IMR-90 (cell line): Measurements from ENCODE around the gene ANK3. TPM values are rescaled to one million over a fixed set of nuclear protein-coding genes. Genes with fewer than 3 reads are reported as not detected.

Source experiments
- ATAC-seq: fragments of 200-7000 bp; cut with Tn5 transposase; 2 replicates; pipeline ENCODE4 v1.9.1; 2020; ENCODE audit warnings: low read depth, mild to moderate bottlenecking, moderate library complexity
- BruUV-seq: library from RNA; stranded (reverse); fragments of 400-500 nt; replicated peaks from 2 replicates; lab custom pipeline; 2021; lab: Mats Ljungman, UMichigan
- CTCF ChIA-PET: fragments of 300-600 bp; formaldehyde crosslinking; extraction: SDS; loops from one replicate; lab custom pipeline; 2021; ENCODE audit warnings: antibody characterized with exemption; lab: Yijun Ruan, JAX
- POLR2A ChIA-PET: fragments of 300-600 bp; sonication (Branson Sonifier 250); formaldehyde crosslinking; loops from one replicate; lab custom pipeline; 2022; ENCODE audit warnings: antibody characterized with exemption; ENCODE audit not compliant: unreplicated experiment; lab: Charles Lee
- DNase-seq: peaks from one replicate; pipeline ENCODE4 v3.0.0; 2013
- H2AFZ ChIP-seq: replicated peaks from 2 replicates; pipeline ENCODE3; 2013; ENCODE audit warnings: low read length, mild to moderate bottlenecking; ENCODE audit not compliant: poor library complexity
- H2AK5ac ChIP-seq: 2 replicates; pipeline ENCODE4 v1.6.1; 2013; ENCODE audit warnings: low read depth, low read length, inconsistent platforms
- H2AK9ac ChIP-seq: replicated peaks from 2 replicates; pipeline ENCODE3; 2013; ENCODE audit warnings: mild to moderate bottlenecking, low read depth, low read length, moderate library complexity; ENCODE audit not compliant: poor library complexity
- H2BK120ac ChIP-seq: 2 replicates; pipeline ENCODE4 v1.6.1; 2013; ENCODE audit warnings: low read depth, low read length, inconsistent platforms
- H2BK15ac ChIP-seq: 3 replicates; pipeline ENCODE4 v1.6.1; 2013; ENCODE audit warnings: low read depth, low read length, inconsistent platforms
- H2BK20ac ChIP-seq: 2 replicates; pipeline ENCODE4 v1.6.1; 2013; ENCODE audit warnings: low read depth, mild to moderate bottlenecking, inconsistent platforms, low read length, moderate library complexity
- H2BK5ac ChIP-seq: 2 replicates; pipeline ENCODE4 v1.6.1; 2013; ENCODE audit warnings: mild to moderate bottlenecking, low read depth, low read length, inconsistent platforms; ENCODE audit not compliant: poor library complexity, severe bottlenecking
- H3K14ac ChIP-seq: replicated peaks from 2 replicates; pipeline ENCODE4 v1.6.1; 2013; ENCODE audit warnings: low read depth, low read length, inconsistent platforms
- H3K18ac ChIP-seq: 2 replicates; pipeline ENCODE4 v1.6.1; 2013; ENCODE audit warnings: low read depth, low read length, control low read depth
- H3K23ac ChIP-seq: 2 replicates; pipeline ENCODE4 v1.6.1; 2013; ENCODE audit warnings: low read depth, low read length, inconsistent platforms
- H3K27ac ChIP-seq: 2 replicates; pipeline ENCODE4 v1.5.1; 2013; ENCODE audit warnings: mild to moderate bottlenecking, control low read depth, low read length; ENCODE audit not compliant: insufficient read depth
- H3K27me3 ChIP-seq: 2 replicates; pipeline ENCODE4 v1.6.1; 2013; ENCODE audit warnings: low read length; ENCODE audit not compliant: control insufficient read depth, insufficient read depth
- H3K36me3 ChIP-seq: 2 replicates; pipeline ENCODE4 v1.6.1; 2013; ENCODE audit warnings: low read length, mixed read lengths; ENCODE audit not compliant: control insufficient read depth, insufficient read depth
- H3K4ac ChIP-seq: 2 replicates; pipeline ENCODE4 v1.6.1; 2013; ENCODE audit warnings: low read depth, low read length, inconsistent platforms
- H3K4me1 ChIP-seq: 2 replicates; pipeline ENCODE4 v1.6.1; 2013; ENCODE audit warnings: low read length, mixed read lengths; ENCODE audit not compliant: control insufficient read depth, insufficient read depth
- H3K4me2 ChIP-seq: 2 replicates; pipeline ENCODE4 v1.6.1; 2013; ENCODE audit warnings: low read depth, mild to moderate bottlenecking, control low read depth, low read length, moderate library complexity
- H3K4me3 ChIP-seq: 2 replicates; pipeline ENCODE4 v1.5.1; 2013; ENCODE audit warnings: low read depth, mild to moderate bottlenecking, control low read depth, low read length, moderate library complexity; ENCODE audit not compliant: insufficient read depth
- H3K56ac ChIP-seq: 2 replicates; pipeline ENCODE4 v1.6.1; 2013; ENCODE audit warnings: low read length, inconsistent platforms; ENCODE audit not compliant: insufficient read depth; ENCODE audit errors: extremely low read depth
- H3K79me1 ChIP-seq, 2 experiments: 2 replicates each; pipeline ENCODE4 v1.6.1; 2013; ENCODE audit warnings: low read length in 2 of 2, inconsistent platforms in 1 of 2, low read depth in 1 of 2
- H3K9ac ChIP-seq: 2 replicates; pipeline ENCODE4 v1.6.1; 2013; ENCODE audit warnings: low read depth, low read length, control low read depth
- H3K9me1 ChIP-seq: 2 replicates; pipeline ENCODE4 v1.6.1; 2013; ENCODE audit warnings: low read length, inconsistent platforms; ENCODE audit not compliant: insufficient read depth
- H3K9me3 ChIP-seq: 2 replicates; pipeline ENCODE4 v1.6.1; 2013; ENCODE audit warnings: low read length; ENCODE audit not compliant: control insufficient read depth, insufficient read depth
- H4K20me1 ChIP-seq: 2 replicates; pipeline ENCODE4 v1.6.1; 2013; ENCODE audit warnings: low read length, inconsistent platforms; ENCODE audit not compliant: insufficient read depth
- H4K5ac ChIP-seq: 2 replicates; pipeline ENCODE4 v1.6.1; 2013; ENCODE audit warnings: mild to moderate bottlenecking, low read depth, low read length, control low read depth
- H4K8ac ChIP-seq, 2 experiments: 2 replicates each; pipeline ENCODE4 v1.6.1; 2013; ENCODE audit warnings: low read depth in 2 of 2, low read length in 2 of 2, control low read depth in 1 of 2, inconsistent platforms in 1 of 2
- H4K91ac ChIP-seq: 2 replicates; pipeline ENCODE4 v1.6.1; 2013; ENCODE audit warnings: low read depth, low read length, inconsistent platforms; ENCODE audit not compliant: insufficient read depth
- CEBPB ChIP-seq: IDR thresholded peaks from 2 replicates; pipeline ENCODE4 v1.6.1; 2012; ENCODE audit warnings: low read depth, low read length, improper control_type of control experiment
- CTCF ChIP-seq: conservative IDR thresholded peaks from 2 replicates; pipeline ENCODE4 v1.5.1; 2012; ENCODE audit warnings: mild to moderate bottlenecking, low read depth, low read length, improper control_type of control experiment
- ELK1 ChIP-seq: fragments of 150-350 bp; IDR thresholded peaks from 2 replicates; pipeline ENCODE4 v1.6.1; 2016; ENCODE audit warnings: low read depth, mild to moderate bottlenecking, low read length, moderate library complexity, borderline replicate concordance
- FOS ChIP-seq: fragments of 150-350 bp; IDR thresholded peaks from 2 replicates; pipeline ENCODE4 v1.6.1; 2016; ENCODE audit warnings: low read depth, low read length
- MAFK ChIP-seq: IDR thresholded peaks from 2 replicates; pipeline ENCODE4 v1.6.1; 2012; ENCODE audit warnings: low read depth, low read length, improper control_type of control experiment
- MAZ ChIP-seq: IDR thresholded peaks from 2 replicates; pipeline ENCODE4 v1.6.1; 2012; ENCODE audit warnings: low read depth, mild to moderate bottlenecking, low read length, improper control_type of control experiment, moderate library complexity, borderline replicate concordance
- MXI1 ChIP-seq: IDR thresholded peaks from 2 replicates; pipeline ENCODE4 v1.6.1; 2012; ENCODE audit warnings: low read depth, mild to moderate bottlenecking, low read length, moderate library complexity, borderline replicate concordance
- NFE2L2 ChIP-seq: fragments of 150-350 bp; IDR thresholded peaks from 2 replicates; pipeline ENCODE4 v1.6.1; 2016; ENCODE audit warnings: low read depth, mild to moderate bottlenecking, low read length
- POLR2A ChIP-seq: IDR thresholded peaks from 2 replicates; pipeline ENCODE4 v1.6.1; 2012; ENCODE audit warnings: mild to moderate bottlenecking, low read depth, low read length
- RCOR1 ChIP-seq: IDR thresholded peaks from 2 replicates; pipeline ENCODE4 v1.6.1; 2012; ENCODE audit warnings: mild to moderate bottlenecking, low read length, improper control_type of control experiment; ENCODE audit not compliant: insufficient replicate concordance
- RFX5 ChIP-seq: IDR thresholded peaks from 2 replicates; pipeline ENCODE4 v1.8.0; 2012; ENCODE audit warnings: low read depth, mild to moderate bottlenecking, low read length, moderate library complexity
- SMC3 ChIP-seq: fragments of 150-350 bp; IDR thresholded peaks from 2 replicates; pipeline ENCODE4 v1.6.1; 2016; ENCODE audit warnings: low read depth, mild to moderate bottlenecking, antibody characterized with exemption, low read length, moderate library complexity
- WGBS, 2 experiments: methylation state at CpG; one replicate each; pipeline versions ENCODE4 v1.1.5 to v1.1.7; 2013; ENCODE audit warnings: missing lambda C conversion rate in 2 of 2; ENCODE audit not compliant: insufficient read length in 1 of 2; ENCODE audit errors: extremely low coverage in 2 of 2; 5-methylcytosine and 5-hydroxymethylcytosine counted together
- dilution Hi-C: fragments of 300-500 bp; cut with HindIII; formaldehyde crosslinking; loops from one replicate; pipeline ENCODE4 v1.14.3; 2018; ENCODE audit warnings: low sequenced_read_pairs; ENCODE audit not compliant: unreplicated experiment
- in situ Hi-C: fragments of 300-500 bp; cut with MboI; formaldehyde crosslinking; loops from 3 replicates; pipeline ENCODE4 v1.14.3; 2019; ENCODE audit warnings: low sequenced_read_pairs, inconsistent platforms, mixed read lengths
- intact Hi-C: fragments of 100-400 bp; cut with micrococcal nuclease; formaldehyde crosslinking; loops from 2 replicates; pipeline ENCODE4 v1.10.0; 2022
- polyA plus RNA-seq, 3 experiments: library from polyadenylated mRNA; depleted of rRNA; stranded (reverse); fragments of >200 nt; gene quantifications; 2 replicates each; pipeline ENCODE4 v1.2.3, GENCODE V29; 2012; ENCODE audit warnings: low replicate concordance in 1 of 3
- total RNA-seq: library from RNA; depleted of rRNA; stranded (reverse); fragments of >200 nt; gene quantifications from 2 replicates; pipeline ENCODE4 v1.2.3, GENCODE V29; 2012

ANK3 gene
- total and polyA plus RNA-seq, 2 of the 4 experiments (the other 2 are of a cell fraction), result 0.63 to 1.8 TPM

- Histone ChIP-seq H3K4me2 (no peak overlapping the region), H3K27ac (no peak overlapping the region), H2BK15ac (peak overlapping the region; percentile 49; the same call in 1 of the 3 replicates), H3K79me1 (no peaks in the 10 kb centered on the region), H2AK5ac (no peak overlapping the region), H2AFZ (no peak overlapping the region), H3K4ac (0 out of 2 replicates have a peak overlapping the region, but pooled peaks have one; percentile 20), H2BK5ac (no peak overlapping the region), H2AK9ac (no peak overlapping the region), H3K9me1 (peaks cover 9% of the 10 kb centered on the region), H3K9ac (no peak overlapping the region), H2BK120ac (peak overlapping the region; percentile 55; the same call in 1 of the 2 replicates), H3K36me3 (no peaks in the 10 kb centered on the region), H3K4me3 (no peak overlapping the region), H4K91ac (peak overlapping the region; percentile 24; the same call in 1 of the 2 replicates), H3K14ac (peak overlapping the region; percentile 74), H3K18ac (peak overlapping the region; percentile 61; the same call in 1 of the 2 replicates), H4K20me1 (no peaks in the 10 kb centered on the region), H3K23ac (no peak overlapping the region), H3K27me3 (no peaks in the 10 kb centered on the region), H4K5ac (peak overlapping the region; percentile 48; the same call in 1 of the 2 replicates), H3K56ac (no peak overlapping the region), H3K4me1 (peaks cover 7% of the 10 kb centered on the region), H2BK20ac (no peak overlapping the region), H4K8ac (no peak overlapping the region), H3K9me3 (no peaks in the 10 kb centered on the region)
- ATAC-seq (no peak), DNase-seq (no peak)
- TF ChIP-seq ELK1 (no peak), MAFK (no peak), RFX5 (no peak), MXI1 (no peak), POLR2A (no peak), NFE2L2 (no peak), CEBPB (no peak), FOS (no peak), SMC3 (no peak), CTCF (no peak), MAZ (no peak), RCOR1 (no peak)
- ChIA-PET POLR2A (no interaction called here), CTCF (no interaction called here)
- no TSS peak for BruUV-seq
- WGBS, 2 experiments, result no CpG with 5 or more reads among the region's 2 CpGs
- dilution Hi-C loops, result no loop called here
- intact Hi-C loops, result no loop called here
- in situ Hi-C loops, result loop anchor here (25.0 kb wide), 1 partner anchor 530 kb away; no protein-coding TSS in a partner anchor
Observed at GRCh38 chr10:60417024-60417423, 27.3 kb upstream of the ANK3 start.
